ENCODE data around the gene CMYA5.

DNA sequence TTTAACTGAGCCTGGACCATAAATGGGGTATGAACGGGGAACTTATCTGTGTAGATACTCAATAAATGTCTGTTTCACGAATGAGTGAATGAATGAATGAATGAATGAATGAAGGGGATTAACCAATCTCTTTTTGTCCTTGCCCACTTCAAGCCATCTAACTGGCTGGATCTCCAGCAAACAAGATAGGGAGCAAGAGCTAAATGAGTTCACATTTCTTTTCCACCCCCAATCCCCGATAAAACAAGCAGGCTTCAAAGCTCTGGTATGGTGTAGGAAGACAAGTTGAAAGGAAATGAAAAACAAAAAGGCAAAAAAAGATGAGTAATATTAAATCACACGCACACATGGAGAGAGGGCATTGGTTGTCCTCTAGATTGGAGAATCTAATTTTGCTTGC, 84.0 kb downstream of the CMYA5 start:
- no peak for TF ChIP-seq POLR2A (IDR thresholded peaks at IDR 0.05; ENCODE audit: low read length)
- no peak for TF ChIP-seq GATA1 (IDR thresholded peaks at IDR 0.05; ENCODE audit: low read depth, low read length)

Data from erythroblast (primary cell).